GM12864 (cell line): ENCODE data around the gene SCARF2.

Experiments used
- DNase-seq: peaks from one replicate; pipeline ENCODE4 v3.0.0-alpha.2; 2011; ENCODE audit warnings: low read depth
- H3K4me3 ChIP-seq: 2 replicates; pipeline ENCODE4 v1.5.1; 2011; ENCODE audit warnings: mild to moderate bottlenecking, low read depth, low read length, control low read depth
- TF ChIP-seq, protein P1 (sequence below): IDR thresholded peaks from 2 replicates; pipeline ENCODE4 v1.5.1; 2011; ENCODE audit warnings: low read depth, mild to moderate bottlenecking, moderate library complexity, low read length, control low read depth, inconsistent platforms; ENCODE audit errors: missing control alignments

The SCARF2 gene

GRCh38 chr22:20433191-20433590 is 4.4 kb downstream of the SCARF2 start:
- TF ChIP-seq, protein P1, sequence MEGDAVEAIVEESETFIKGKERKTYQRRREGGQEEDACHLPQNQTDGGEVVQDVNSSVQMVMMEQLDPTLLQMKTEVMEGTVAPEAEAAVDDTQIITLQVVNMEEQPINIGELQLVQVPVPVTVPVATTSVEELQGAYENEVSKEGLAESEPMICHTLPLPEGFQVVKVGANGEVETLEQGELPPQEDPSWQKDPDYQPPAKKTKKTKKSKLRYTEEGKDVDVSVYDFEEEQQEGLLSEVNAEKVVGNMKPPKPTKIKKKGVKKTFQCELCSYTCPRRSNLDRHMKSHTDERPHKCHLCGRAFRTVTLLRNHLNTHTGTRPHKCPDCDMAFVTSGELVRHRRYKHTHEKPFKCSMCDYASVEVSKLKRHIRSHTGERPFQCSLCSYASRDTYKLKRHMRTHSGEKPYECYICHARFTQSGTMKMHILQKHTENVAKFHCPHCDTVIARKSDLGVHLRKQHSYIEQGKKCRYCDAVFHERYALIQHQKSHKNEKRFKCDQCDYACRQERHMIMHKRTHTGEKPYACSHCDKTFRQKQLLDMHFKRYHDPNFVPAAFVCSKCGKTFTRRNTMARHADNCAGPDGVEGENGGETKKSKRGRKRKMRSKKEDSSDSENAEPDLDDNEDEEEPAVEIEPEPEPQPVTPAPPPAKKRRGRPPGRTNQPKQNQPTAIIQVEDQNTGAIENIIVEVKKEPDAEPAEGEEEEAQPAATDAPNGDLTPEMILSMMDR, result no peak
- no peak for DNase-seq
- H3K4me3 ChIP-seq, result no peak overlapping the region

DNA sequence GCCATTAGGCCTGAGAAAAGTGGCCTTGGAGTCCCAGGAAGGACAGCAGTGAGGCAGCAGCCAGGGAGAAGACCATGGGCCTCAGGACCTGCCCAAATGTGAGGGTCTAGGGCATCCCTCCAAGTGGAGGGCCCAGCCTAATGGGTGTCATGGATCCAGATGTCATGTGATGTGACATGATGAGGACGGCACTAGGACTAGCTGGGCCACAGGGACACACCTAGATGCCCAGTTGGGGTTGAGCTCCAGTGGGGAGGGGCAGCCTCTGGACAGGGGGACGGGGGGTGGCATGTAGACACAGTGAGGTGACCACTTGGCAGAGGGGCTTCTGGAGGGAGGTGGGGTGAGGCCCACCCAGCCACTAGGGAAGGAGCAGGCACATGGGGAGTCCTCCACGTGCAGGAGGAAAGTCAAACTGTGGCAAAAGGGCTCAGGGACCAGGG is 5.4 kb downstream of the SCARF2 start:
- no peak overlapping the region for H3K4me3 ChIP-seq
- DNase-seq, result no peak
- TF ChIP-seq, protein P1, result no peak

DNA sequence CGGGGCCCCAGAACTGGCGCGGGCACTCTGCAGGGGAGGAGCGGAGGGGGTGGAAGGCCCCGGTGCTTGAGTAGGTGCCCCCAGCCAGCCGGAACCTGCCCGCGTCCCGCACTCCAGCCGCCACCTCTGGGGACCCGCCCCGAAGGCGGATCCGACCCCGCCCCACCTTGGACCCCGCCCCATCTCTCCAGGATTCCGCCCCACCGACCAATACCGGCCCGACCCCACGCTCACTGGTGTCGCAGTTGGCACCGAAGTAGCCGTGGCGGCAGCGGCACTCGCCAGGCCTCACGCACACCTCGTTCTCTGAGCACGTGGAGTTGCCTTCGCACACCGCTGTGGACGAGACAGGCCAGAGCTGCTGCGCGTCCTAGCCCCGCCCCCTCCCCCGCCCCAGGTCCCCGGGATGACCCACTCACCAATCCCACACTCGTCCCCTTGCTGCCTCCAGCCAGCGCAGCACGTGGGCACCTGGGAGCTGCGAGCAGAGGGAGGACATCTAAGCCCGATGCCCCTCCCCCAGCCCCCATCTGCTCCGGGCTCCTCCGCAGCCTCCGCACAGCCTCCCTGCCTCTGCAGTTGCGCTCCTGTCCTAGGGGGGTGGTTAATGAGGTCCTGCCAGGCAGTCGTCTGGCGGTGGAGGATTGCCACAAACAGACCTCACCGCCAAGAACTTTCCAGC is 6.0 kb downstream of the SCARF2 start:
- no peak for DNase-seq
- H3K4me3 ChIP-seq, result no peak overlapping the region
- TF ChIP-seq, protein P1, result no peak

DNA sequence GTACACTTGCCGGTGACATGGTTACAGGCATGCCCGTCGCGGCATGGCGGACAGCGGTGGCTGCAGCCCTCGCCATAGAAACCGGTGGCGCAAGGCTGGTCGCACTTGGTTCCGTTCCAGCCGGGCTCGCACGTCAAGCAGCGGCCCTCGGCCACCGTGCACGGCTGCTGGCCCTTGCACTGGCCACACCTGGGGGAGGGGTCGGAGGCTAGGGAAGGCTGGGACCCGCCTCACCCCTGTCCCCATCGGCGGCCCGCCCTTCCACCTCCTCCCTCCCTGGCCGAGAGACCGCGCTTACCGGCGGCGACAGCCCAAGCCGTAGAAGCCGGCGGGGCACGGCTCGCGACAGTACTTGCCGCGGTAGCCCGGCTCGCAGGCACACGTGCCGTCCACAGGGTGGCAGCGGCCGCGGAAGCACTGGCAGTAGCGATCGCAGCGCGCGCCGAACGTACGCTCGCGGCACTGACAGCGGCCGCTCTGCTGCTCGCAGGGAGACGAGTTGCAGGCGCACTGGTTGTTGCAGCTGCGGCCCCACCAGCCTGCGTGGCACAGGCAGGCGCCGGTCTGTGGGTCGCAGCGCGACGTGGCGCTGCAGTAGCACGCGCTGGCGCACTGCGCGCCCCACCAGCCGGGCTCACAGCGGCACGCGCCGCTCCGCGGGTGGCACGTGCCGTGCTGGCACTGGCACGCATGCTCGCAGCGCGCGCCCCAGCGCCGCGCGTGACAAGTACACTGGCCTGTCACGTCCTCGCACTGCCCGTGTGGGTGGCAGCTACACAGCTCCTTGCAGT is 6.7 kb downstream of the SCARF2 start:
- no peak overlapping the region for H3K4me3 ChIP-seq
- TF ChIP-seq, protein P1, result peak; percentile 20
- no peak for DNase-seq

GRCh38 chr22:20430101-20430719 is 7.4 kb downstream of the SCARF2 start:
- DNase-seq, result no peak
- H3K4me3 ChIP-seq, result no peak overlapping the region
- TF ChIP-seq, protein P1, result no peak

DNA sequence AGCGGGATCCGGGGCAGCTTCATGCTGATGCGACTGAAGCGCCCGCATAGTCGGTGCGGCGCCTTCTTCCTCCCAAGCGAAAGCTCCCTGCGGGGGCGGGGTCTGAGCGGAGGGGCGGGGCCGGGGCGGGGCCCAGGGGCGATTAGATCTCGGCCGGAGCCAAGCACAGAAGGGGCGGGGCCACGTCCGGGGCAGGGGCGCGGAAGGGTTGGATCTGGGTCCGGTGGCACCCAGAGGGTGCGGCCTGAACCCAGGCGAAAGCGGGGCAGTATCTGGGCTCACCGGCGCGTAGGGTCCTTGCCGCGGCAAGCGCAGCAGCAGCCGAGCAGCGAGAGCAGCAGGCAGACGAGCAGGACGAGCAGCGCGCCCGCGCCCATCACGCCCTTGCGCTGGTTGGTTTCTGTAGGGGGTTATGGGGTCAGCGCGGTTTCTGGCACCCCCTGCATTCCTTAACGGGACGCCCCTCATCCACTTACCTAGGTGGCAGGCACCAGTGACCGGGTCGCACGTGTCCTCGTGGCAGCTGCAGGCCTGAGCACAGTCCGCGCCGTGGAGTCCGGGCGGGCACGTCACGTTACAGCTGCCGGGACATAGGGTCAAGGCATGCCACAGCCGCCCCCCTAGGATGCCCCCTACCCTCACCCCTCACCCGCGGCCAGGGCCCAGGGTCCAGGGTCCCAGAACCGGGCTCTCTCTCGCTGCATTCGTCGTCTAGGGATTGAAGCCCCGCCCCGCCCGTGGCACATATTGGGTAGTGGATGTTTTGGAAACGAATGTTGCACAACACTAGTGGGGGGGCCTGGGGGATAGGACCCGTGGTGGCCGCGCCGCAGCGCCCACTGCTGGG is 8.1 kb downstream of the SCARF2 start:
- no peak for DNase-seq
- TF ChIP-seq, protein P1, result no peak
- peak overlapping the region; percentile 59 for H3K4me3 ChIP-seq
